NCI-H1930 (cell line): Measurements from ENCODE around the gene TNFRSF8.

Experiments used
- DNase-seq, 2 experiments: peaks; one replicate each; lab custom pipeline; 2025; lab: John Stamatoyannopoulos, UW

Gene TNFRSF8

GRCh38 chr1:12142891-12143630, 80.0 kb downstream of the TNFRSF8 start:
- DNase-seq = no peak

- DNase-seq = no peak
These were observed 80.6 kb downstream of the TNFRSF8 start for GRCh38 chr1:12143631-12144155.

- DNase-seq = no peak
These were observed 81.1 kb downstream of the TNFRSF8 start for GRCh38 chr1:12144236-12144635.

- DNase-seq = no peak
These were observed 81.9 kb downstream of the TNFRSF8 start for GRCh38 chr1:12144969-12145368.

- no peak for DNase-seq
These were observed 82.7 kb downstream of the TNFRSF8 start for GRCh38 chr1:12145616-12146342.

GRCh38 chr1:12146343-12147112, 83.4 kb downstream of the TNFRSF8 start:
- no peak for DNase-seq

- DNase-seq = no peak
These were observed 84.1 kb downstream of the TNFRSF8 start for GRCh38 chr1:12147201-12147701.

- no peak for DNase-seq
These were observed 85.3 kb downstream of the TNFRSF8 start for GRCh38 chr1:12148160-12148957.

GRCh38 chr1:12148958-12149790, 86.1 kb downstream of the TNFRSF8 start:
- DNase-seq = no peak

GRCh38 chr1:12149791-12150175, 86.7 kb downstream of the TNFRSF8 start:
- no peak for DNase-seq

- DNase-seq = no peak
These were observed 87.5 kb downstream of the TNFRSF8 start for GRCh38 chr1:12150456-12151200.

- no peak for DNase-seq
These were observed 88.4 kb downstream of the TNFRSF8 start for GRCh38 chr1:12151465-12151864.

- no peak for DNase-seq
These were observed 89.2 kb downstream of the TNFRSF8 start for GRCh38 chr1:12152113-12152891.

- no peak for DNase-seq
These were observed 90.2 kb downstream of the TNFRSF8 start for GRCh38 chr1:12153181-12153785.

GRCh38 chr1:12155328-12155727, 92.2 kb downstream of the TNFRSF8 start:
- DNase-seq = no peak

GRCh38 chr1:12157366-12158231, 94.5 kb downstream of the TNFRSF8 start:
- no peak for DNase-seq

GRCh38 chr1:12158357-12159092, 95.4 kb downstream of the TNFRSF8 start:
- no peak for DNase-seq
